A549 (cell line): ENCODE results near the gene SLC37A2.

Experiments used
- POLR2AphosphoS2 ChIP-seq: conservative IDR thresholded peaks from 2 replicates; pipeline ENCODE4 v1.6.1; 2012; ENCODE audit warnings: low read length, improper control_type of control experiment, inconsistent platforms
- RFX5 ChIP-seq: fragments of 450-650 bp; IDR thresholded peaks from 2 replicates; pipeline ENCODE4 v1.7.1; 2014; ENCODE audit warnings: antibody characterized with exemption, mild to moderate bottlenecking, moderate library complexity
- TF ChIP-seq, protein P1 (sequence below): IDR thresholded peaks from 2 replicates; pipeline ENCODE4 v1.6.1; 2012
- TF ChIP-seq, protein P2 (sequence below): fragments of 200-600 bp; sonication (generic); IDR thresholded peaks from 2 replicates; pipeline ENCODE4 v1.6.1; 2016; ENCODE audit warnings: antibody characterized with exemption, mild to moderate bottlenecking, moderate library complexity
- TF ChIP-seq, protein P3 (sequence below): fragments of >200 bp; sonication (Bioruptor Twin); formaldehyde crosslinking; IDR thresholded peaks from 3 replicates; pipeline ENCODE4 v1.5.1; 2016

DNA sequence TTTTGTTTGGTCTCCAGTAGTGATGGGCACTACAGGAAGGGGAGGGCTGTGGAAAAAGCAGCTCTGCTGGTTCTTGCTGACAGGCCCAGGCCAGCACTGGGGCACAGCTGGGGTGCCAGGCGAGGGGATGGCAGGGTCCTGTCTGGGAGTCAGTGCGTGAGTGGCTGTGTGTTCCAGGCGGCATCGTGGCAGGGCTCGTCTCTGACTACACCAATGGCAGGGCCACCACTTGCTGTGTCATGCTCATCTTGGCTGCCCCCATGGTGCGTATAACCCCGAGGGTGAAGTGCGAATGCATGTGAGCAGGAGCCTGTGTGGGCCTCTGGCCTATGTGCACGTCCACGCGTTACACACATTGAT is 20.9 kb downstream of the SLC37A2 start:
- TF ChIP-seq, protein P1, sequence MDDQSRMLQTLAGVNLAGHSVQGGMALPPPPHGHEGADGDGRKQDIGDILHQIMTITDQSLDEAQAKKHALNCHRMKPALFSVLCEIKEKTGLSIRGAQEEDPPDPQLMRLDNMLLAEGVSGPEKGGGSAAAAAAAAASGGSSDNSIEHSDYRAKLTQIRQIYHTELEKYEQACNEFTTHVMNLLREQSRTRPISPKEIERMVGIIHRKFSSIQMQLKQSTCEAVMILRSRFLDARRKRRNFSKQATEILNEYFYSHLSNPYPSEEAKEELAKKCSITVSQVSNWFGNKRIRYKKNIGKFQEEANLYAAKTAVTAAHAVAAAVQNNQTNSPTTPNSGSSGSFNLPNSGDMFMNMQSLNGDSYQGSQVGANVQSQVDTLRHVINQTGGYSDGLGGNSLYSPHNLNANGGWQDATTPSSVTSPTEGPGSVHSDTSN = no peak
- TF ChIP-seq, protein P2, sequence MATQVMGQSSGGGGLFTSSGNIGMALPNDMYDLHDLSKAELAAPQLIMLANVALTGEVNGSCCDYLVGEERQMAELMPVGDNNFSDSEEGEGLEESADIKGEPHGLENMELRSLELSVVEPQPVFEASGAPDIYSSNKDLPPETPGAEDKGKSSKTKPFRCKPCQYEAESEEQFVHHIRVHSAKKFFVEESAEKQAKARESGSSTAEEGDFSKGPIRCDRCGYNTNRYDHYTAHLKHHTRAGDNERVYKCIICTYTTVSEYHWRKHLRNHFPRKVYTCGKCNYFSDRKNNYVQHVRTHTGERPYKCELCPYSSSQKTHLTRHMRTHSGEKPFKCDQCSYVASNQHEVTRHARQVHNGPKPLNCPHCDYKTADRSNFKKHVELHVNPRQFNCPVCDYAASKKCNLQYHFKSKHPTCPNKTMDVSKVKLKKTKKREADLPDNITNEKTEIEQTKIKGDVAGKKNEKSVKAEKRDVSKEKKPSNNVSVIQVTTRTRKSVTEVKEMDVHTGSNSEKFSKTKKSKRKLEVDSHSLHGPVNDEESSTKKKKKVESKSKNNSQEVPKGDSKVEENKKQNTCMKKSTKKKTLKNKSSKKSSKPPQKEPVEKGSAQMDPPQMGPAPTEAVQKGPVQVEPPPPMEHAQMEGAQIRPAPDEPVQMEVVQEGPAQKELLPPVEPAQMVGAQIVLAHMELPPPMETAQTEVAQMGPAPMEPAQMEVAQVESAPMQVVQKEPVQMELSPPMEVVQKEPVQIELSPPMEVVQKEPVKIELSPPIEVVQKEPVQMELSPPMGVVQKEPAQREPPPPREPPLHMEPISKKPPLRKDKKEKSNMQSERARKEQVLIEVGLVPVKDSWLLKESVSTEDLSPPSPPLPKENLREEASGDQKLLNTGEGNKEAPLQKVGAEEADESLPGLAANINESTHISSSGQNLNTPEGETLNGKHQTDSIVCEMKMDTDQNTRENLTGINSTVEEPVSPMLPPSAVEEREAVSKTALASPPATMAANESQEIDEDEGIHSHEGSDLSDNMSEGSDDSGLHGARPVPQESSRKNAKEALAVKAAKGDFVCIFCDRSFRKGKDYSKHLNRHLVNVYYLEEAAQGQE = no peak
- TF ChIP-seq, protein P3, sequence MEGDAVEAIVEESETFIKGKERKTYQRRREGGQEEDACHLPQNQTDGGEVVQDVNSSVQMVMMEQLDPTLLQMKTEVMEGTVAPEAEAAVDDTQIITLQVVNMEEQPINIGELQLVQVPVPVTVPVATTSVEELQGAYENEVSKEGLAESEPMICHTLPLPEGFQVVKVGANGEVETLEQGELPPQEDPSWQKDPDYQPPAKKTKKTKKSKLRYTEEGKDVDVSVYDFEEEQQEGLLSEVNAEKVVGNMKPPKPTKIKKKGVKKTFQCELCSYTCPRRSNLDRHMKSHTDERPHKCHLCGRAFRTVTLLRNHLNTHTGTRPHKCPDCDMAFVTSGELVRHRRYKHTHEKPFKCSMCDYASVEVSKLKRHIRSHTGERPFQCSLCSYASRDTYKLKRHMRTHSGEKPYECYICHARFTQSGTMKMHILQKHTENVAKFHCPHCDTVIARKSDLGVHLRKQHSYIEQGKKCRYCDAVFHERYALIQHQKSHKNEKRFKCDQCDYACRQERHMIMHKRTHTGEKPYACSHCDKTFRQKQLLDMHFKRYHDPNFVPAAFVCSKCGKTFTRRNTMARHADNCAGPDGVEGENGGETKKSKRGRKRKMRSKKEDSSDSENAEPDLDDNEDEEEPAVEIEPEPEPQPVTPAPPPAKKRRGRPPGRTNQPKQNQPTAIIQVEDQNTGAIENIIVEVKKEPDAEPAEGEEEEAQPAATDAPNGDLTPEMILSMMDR = no peak
- TF ChIP-seq RFX5 = no peak
- TF ChIP-seq POLR2AphosphoS2 = no peak
